OCI-LY1 (cell line): ENCODE measurements around the gene BLCAP.

Source experiments
- H2AFZ ChIP-seq: fragments of 200-600 bp; sonication (generic), shearing (Covaris generic); 2 replicates; pipeline ENCODE4 v1.6.0; 2014; ENCODE audit warnings: antibody characterized with exemption, mild to moderate bottlenecking, low read length
- H3F3A ChIP-seq: fragments of 200-600 bp; sonication (generic), shearing (Covaris generic); 2 replicates; pipeline ENCODE4 v1.6.0; 2014; ENCODE audit warnings: mild to moderate bottlenecking, antibody characterized with exemption, low read length, moderate library complexity; ENCODE audit not compliant: insufficient read depth
- H3K27ac ChIP-seq: fragments of 200-600 bp; sonication (generic); 2 replicates; pipeline ENCODE4 v1.5.1; 2014; ENCODE audit warnings: low read length, mixed run types, mild to moderate bottlenecking, low read depth; ENCODE audit not compliant: poor library complexity, severe bottlenecking
- H3K27me3 ChIP-seq: fragments of 200-600 bp; sonication (generic); 2 replicates; pipeline ENCODE4 v1.6.0; 2014; ENCODE audit warnings: antibody characterized with exemption, mild to moderate bottlenecking, low read length, moderate library complexity; ENCODE audit not compliant: insufficient read depth
- H3K36me3 ChIP-seq: fragments of 200-600 bp; sonication (generic); 2 replicates; pipeline ENCODE4 v1.6.1; 2014; ENCODE audit warnings: mild to moderate bottlenecking, antibody characterized with exemption, low read length, moderate library complexity, mixed read lengths; ENCODE audit not compliant: insufficient read depth
- H3K4me1 ChIP-seq: fragments of 200-600 bp; sonication (generic); 2 replicates; pipeline ENCODE4 v1.5.1; 2014; ENCODE audit warnings: mild to moderate bottlenecking, low read length, moderate library complexity; ENCODE audit not compliant: insufficient read depth, severe bottlenecking
- H3K4me2 ChIP-seq: fragments of 200-600 bp; sonication (generic), shearing (Covaris generic); 2 replicates; pipeline ENCODE4 v1.6.1; 2014; ENCODE audit warnings: low read length
- H3K4me3 ChIP-seq: fragments of 200-600 bp; sonication (generic); 2 replicates; pipeline ENCODE4 v1.5.1; 2014; ENCODE audit warnings: low read length, low read depth, mild to moderate bottlenecking, mixed read lengths; ENCODE audit not compliant: poor library complexity, severe bottlenecking
- H3K79me2 ChIP-seq: fragments of 200-600 bp; shearing (Covaris generic); 2 replicates; pipeline ENCODE4 v1.6.1; 2016; ENCODE audit warnings: mixed run types, low read length, mixed read lengths; ENCODE audit not compliant: insufficient read depth
- H3K9ac ChIP-seq: fragments of 200-600 bp; sonication (generic), shearing (Covaris generic); 2 replicates; pipeline ENCODE4 v1.6.1; 2014; ENCODE audit warnings: mild to moderate bottlenecking, low read length, mixed read lengths
- H3K9me2 ChIP-seq: fragments of 200-600 bp; sonication (generic), shearing (Covaris generic); 2 replicates; pipeline ENCODE4 v1.6.1; 2014; ENCODE audit warnings: low read depth, mild to moderate bottlenecking, low read length, mixed read lengths
- H3K9me3 ChIP-seq: fragments of 200-600 bp; shearing (Covaris generic); 2 replicates; pipeline ENCODE4 v1.6.1; 2014; ENCODE audit warnings: low read length, mixed read lengths
- H4K20me1 ChIP-seq: fragments of 200-600 bp; sonication (generic), shearing (Covaris generic); 2 replicates; pipeline ENCODE4 v1.6.0; 2016; ENCODE audit warnings: mild to moderate bottlenecking, low read length; ENCODE audit not compliant: insufficient read depth
- EZH2 ChIP-seq: fragments of 200-600 bp; sonication (generic), shearing (Covaris generic); IDR thresholded peaks from 2 replicates; pipeline ENCODE4 v1.8.0; 2017; ENCODE audit warnings: borderline replicate concordance, mixed run types, mild to moderate bottlenecking, antibody characterized with exemption, low read length, moderate library complexity, mixed read lengths
- TF ChIP-seq, protein P1 (sequence below): fragments of 200-600 bp; sonication (generic), shearing (Covaris generic); IDR thresholded peaks from 2 replicates; pipeline ENCODE4 v1.5.1; 2017; ENCODE audit warnings: mild to moderate bottlenecking, antibody characterized with exemption, low read length, moderate library complexity, mixed read lengths

Gene BLCAP

DNA sequence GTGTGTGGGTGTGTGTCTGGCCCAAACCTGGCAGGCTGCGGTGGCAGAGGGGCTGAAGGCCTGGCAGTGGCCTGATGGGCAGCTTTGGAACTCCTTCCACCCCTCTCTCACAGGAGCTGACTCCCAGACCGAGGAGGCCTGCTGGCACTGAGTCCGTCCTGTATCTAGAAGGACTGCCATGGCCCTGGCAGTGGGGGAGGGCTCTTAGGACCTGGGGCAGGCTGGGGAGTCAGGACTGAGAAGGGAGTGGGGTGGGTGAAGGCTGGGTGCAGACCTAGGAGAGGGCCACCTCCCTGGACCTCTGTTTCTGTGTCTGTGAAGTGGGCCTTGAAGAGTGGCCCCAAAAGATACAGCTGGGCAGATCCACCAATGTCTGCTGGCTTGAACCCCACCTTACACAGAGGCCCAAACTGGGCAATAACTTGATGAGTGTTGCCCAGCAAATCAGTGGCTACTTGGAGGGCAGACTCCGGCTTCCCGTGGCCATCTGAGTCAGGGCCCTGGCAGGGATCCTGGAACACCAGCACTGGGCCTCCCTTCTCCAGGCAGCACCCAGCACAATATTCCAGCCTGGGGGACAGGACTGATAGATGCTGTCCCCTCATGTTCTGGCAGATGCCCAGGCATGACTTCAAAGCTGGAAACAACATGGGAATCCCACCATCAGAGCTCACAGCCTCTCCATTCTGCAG lies 46.7 kb upstream of the BLCAP start:
- no peak overlapping the region for H3K4me3 ChIP-seq
- no peaks in the 10 kb centered on the region for H3K9me2 ChIP-seq
- no peaks in the 10 kb centered on the region for H3F3A ChIP-seq
- no peaks in the 10 kb centered on the region for H3K9me3 ChIP-seq
- no peaks in the 10 kb centered on the region for H3K79me2 ChIP-seq
- H4K20me1 ChIP-seq = no peaks in the 10 kb centered on the region
- no peaks in the 10 kb centered on the region for H3K4me1 ChIP-seq
- TF ChIP-seq, protein P1, sequence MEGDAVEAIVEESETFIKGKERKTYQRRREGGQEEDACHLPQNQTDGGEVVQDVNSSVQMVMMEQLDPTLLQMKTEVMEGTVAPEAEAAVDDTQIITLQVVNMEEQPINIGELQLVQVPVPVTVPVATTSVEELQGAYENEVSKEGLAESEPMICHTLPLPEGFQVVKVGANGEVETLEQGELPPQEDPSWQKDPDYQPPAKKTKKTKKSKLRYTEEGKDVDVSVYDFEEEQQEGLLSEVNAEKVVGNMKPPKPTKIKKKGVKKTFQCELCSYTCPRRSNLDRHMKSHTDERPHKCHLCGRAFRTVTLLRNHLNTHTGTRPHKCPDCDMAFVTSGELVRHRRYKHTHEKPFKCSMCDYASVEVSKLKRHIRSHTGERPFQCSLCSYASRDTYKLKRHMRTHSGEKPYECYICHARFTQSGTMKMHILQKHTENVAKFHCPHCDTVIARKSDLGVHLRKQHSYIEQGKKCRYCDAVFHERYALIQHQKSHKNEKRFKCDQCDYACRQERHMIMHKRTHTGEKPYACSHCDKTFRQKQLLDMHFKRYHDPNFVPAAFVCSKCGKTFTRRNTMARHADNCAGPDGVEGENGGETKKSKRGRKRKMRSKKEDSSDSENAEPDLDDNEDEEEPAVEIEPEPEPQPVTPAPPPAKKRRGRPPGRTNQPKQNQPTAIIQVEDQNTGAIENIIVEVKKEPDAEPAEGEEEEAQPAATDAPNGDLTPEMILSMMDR = no peak
- TF ChIP-seq EZH2 = no peak
- H3K36me3 ChIP-seq = no peaks in the 10 kb centered on the region
- H3K9ac ChIP-seq = no peak overlapping the region
- no peaks in the 10 kb centered on the region for H3K27me3 ChIP-seq
- H3K4me2 ChIP-seq = no peak overlapping the region
- no peak overlapping the region for H2AFZ ChIP-seq
- no peak overlapping the region for H3K27ac ChIP-seq

DNA sequence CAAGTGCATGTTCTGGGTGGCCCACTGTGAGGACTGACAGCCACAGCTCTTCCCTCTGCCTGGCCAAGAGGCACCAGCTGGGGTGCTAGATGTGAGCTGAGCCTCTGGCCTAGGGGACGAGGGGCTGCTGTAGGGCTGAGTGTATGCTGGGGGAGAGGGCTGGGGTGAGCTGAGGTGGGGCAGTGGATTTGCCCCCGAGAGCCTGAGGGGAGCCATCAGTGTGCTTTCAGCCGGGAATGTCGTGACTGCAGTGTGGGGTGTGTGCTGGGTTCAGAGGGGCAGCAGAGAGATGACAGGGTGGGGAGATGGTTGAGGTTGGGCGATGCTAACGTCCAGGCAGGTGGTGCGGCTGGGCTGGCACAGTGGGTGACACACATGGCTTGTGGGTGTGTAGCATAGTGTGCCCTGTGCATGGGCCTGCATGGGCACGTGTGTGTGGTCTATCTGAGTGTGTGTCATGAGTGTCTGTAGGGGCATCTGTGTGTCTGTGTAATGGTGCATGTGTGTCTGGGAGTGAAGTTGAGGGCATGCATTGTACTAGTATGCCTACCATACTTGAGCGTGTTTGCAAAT lies 46.0 kb upstream of the BLCAP start:
- Histone ChIP-seq H3K9me3 (no peaks in the 10 kb centered on the region), H2AFZ (no peak overlapping the region), H3K79me2 (no peaks in the 10 kb centered on the region), H3K27me3 (no peaks in the 10 kb centered on the region), H3K27ac (no peak overlapping the region), H3K36me3 (no peaks in the 10 kb centered on the region), H3K9ac (no peak overlapping the region), H3K4me2 (no peak overlapping the region), H3K9me2 (no peaks in the 10 kb centered on the region), H4K20me1 (no peaks in the 10 kb centered on the region), H3K4me1 (no peaks in the 10 kb centered on the region), H3K4me3 (no peak overlapping the region), H3F3A (no peaks in the 10 kb centered on the region)
- TF ChIP-seq EZH2 = no peak
- TF ChIP-seq, protein P1 = no peak

DNA sequence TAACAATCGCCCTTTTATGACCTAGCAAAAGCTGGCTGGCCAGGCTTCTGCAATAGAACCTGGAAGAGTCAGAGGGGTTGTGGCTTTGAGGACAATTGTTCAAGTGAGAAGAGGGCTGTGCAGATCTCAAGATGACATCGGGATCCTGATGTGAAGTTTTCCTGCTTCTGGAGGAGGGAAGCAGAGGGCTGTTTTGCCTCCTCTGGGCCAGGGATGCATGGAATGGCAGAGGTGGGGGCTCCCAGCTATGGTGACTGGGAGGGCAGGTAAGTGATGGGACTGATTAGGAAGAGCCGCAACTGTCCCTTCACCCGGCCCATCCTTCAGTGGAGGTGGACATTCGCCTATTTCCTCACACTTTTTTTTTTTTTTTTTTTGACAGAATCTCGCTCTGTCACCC lies 43.4 kb upstream of the BLCAP start:
- Histone ChIP-seq H3K4me2 (no peak overlapping the region), H3K27ac (no peak overlapping the region), H3K4me1 (no peaks in the 10 kb centered on the region), H3K4me3 (no peak overlapping the region), H3K36me3 (no peaks in the 10 kb centered on the region), H4K20me1 (no peaks in the 10 kb centered on the region), H2AFZ (no peak overlapping the region), H3K9me2 (no peaks in the 10 kb centered on the region), H3K9me3 (no peaks in the 10 kb centered on the region), H3F3A (no peaks in the 10 kb centered on the region), H3K27me3 (no peaks in the 10 kb centered on the region), H3K9ac (no peak overlapping the region), H3K79me2 (no peaks in the 10 kb centered on the region)
- TF ChIP-seq, protein P1 = no peak
- TF ChIP-seq EZH2 = no peak
